ENCODE data around the gene ACBD4.

- TF ChIP-seq CTCF (IDR thresholded peaks at IDR 0.05) (no peak), POLR2AphosphoS5 (IDR thresholded peaks at IDR 0.05) (no peak), POLR2A (IDR thresholded peaks at IDR 0.05) (no peak)
These were observed 28.0 kb upstream of the ACBD4 start for GRCh38 chr17:45107293-45108010.

All from suprapubic skin (tissue), 4 donors.